Ovary (tissue), 3 donors: ENCODE results near the gene IQGAP2.

Experiments
- CTCF ChIP-seq, 3 donors: fragments of 450-650 bp in 2 of 3; fragments of 200-600 bp in 1 of 3; IDR thresholded peaks; one replicate each; pipeline versions ENCODE4 v1.5.1 to v1.8.0; 2016 to 2022; ENCODE audit warnings: antibody characterized with exemption in 3 of 3, mild to moderate bottlenecking in 1 of 3
- POLR2A ChIP-seq: fragments of 450-650 bp; IDR thresholded peaks from one replicate; pipeline ENCODE4 v1.6.1; 2017; ENCODE audit warnings: antibody characterized with exemption, mild to moderate bottlenecking, moderate library complexity
- donor health status: DM: no; HTN: no; CAD: no.

GRCh38 chr5:76474377-76474776 is 71.3 kb downstream of the IQGAP2 start:
- TF ChIP-seq POLR2A (no peak), CTCF (IDR thresholded peaks at IDR 0.05) (no peak)
